Stimulated activated CD4-positive, alpha-beta T cell treated with anti-CD3 and anti-CD28 coated beads, Interleukin-15, amount 100 ng/mL, for 48 hours (primary cell): Measurements from ENCODE around the gene CDT1.
A peak's percentile ranks its signal among the peaks of the same experiment; 100 is the strongest.
"Not testable (repeated sequence)": the region's sequence is repeated elsewhere in the genome, so short reads cannot be mapped to it uniquely, and the experiment has no call there.

Experiments
- DNase-seq, 2 donors: peaks; one replicate each; pipeline ENCODE4 v3.0.0-alpha.2; 2020; ENCODE audit warnings: low read depth in 2 of 2

Gene CDT1

GRCh38 chr16:88768071-88768783, 35.4 kb upstream of the CDT1 start:
- no peak for DNase-seq

- DNase-seq, result no peak
These were observed 33.8 kb upstream of the CDT1 start for GRCh38 chr16:88769617-88770460.

GRCh38 chr16:88770461-88771293, 32.9 kb upstream of the CDT1 start:
- no peak for DNase-seq

- DNase-seq, result no peak
These were observed 32.3 kb upstream of the CDT1 start for GRCh38 chr16:88771294-88771772.

GRCh38 chr16:88771781-88772180, 31.8 kb upstream of the CDT1 start:
- not testable (repeated sequence) for DNase-seq

GRCh38 chr16:88772871-88773811, 30.4 kb upstream of the CDT1 start:
- DNase-seq, result no peak

GRCh38 chr16:88773812-88774291, 29.7 kb upstream of the CDT1 start:
- no peak for DNase-seq

GRCh38 chr16:88774544-88775393, 28.8 kb upstream of the CDT1 start:
- DNase-seq, result no peak

- DNase-seq, result no peak
These were observed 27.8 kb upstream of the CDT1 start for GRCh38 chr16:88775825-88776224.

GRCh38 chr16:88777471-88778270, 25.9 kb upstream of the CDT1 start:
- DNase-seq, result no peak

GRCh38 chr16:88778271-88778525, 25.4 kb upstream of the CDT1 start:
- no peak for DNase-seq

- no peak for DNase-seq
These were observed 25.0 kb upstream of the CDT1 start for GRCh38 chr16:88778541-88779065.

- DNase-seq, result no peak
These were observed 24.0 kb upstream of the CDT1 start for GRCh38 chr16:88779406-88780141.

GRCh38 chr16:88780142-88781062, 23.2 kb upstream of the CDT1 start:
- no peak for DNase-seq

- peak in 1 of 2 donors; percentile 55 for DNase-seq
These were observed 22.2 kb upstream of the CDT1 start for GRCh38 chr16:88781140-88782077.
